Testis (tissue), 2 donors: ENCODE results near the gene LMBR1L.

Experiments
- CTCF ChIP-seq, 3 experiments: fragments of 450-650 bp in 2 of 3; fragments of 200-600 bp in 1 of 3; sonication (generic) in 1 of 3; IDR thresholded peaks; one replicate each; pipeline ENCODE4 v1.5.1; 2016 to 2019; ENCODE audit warnings: antibody characterized with exemption in 3 of 3, mild to moderate bottlenecking in 2 of 3, moderate library complexity in 1 of 3
- POLR2A ChIP-seq: fragments of 450-650 bp; IDR thresholded peaks from one replicate; pipeline ENCODE4 v1.6.1; 2017; ENCODE audit warnings: antibody characterized with exemption, mild to moderate bottlenecking, moderate library complexity

GRCh38 chr12:49133014-49133413 lies 22.4 kb upstream of the LMBR1L start:
- TF ChIP-seq CTCF (IDR thresholded peaks at IDR 0.05) (no peak), POLR2A (no peak)
